Measurements from ENCODE around the gene SLC44A3. TPM values are rescaled to one million over a fixed set of nuclear protein-coding genes. Genes with fewer than 3 reads are reported as not detected.

Gene SLC44A3
- total and polyA plus RNA-seq, 2 experiments from 2014 or later: 2.9 to 4.5 TPM

DNA sequence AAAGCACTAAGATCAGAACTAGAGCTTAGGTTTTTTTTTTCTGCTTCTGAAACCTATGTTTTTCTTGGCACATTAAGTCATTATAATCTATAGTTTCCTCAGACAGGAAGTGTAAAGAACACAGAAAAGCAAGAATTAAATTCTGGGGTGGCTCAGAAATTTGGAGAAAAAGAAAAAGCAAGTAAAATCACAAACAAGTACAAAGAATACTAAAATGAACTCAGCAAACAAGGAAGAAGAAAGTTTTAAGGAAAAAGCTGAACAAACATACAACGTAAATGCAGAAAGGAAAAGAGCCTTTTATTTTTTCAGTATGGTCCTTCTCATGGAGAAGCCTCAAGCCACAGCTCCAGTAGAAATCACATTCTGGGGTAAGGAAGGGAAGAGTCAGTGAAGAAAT, 115.3 kb downstream of the SLC44A3 start (continued):
- TF ChIP-seq, protein P1, sequence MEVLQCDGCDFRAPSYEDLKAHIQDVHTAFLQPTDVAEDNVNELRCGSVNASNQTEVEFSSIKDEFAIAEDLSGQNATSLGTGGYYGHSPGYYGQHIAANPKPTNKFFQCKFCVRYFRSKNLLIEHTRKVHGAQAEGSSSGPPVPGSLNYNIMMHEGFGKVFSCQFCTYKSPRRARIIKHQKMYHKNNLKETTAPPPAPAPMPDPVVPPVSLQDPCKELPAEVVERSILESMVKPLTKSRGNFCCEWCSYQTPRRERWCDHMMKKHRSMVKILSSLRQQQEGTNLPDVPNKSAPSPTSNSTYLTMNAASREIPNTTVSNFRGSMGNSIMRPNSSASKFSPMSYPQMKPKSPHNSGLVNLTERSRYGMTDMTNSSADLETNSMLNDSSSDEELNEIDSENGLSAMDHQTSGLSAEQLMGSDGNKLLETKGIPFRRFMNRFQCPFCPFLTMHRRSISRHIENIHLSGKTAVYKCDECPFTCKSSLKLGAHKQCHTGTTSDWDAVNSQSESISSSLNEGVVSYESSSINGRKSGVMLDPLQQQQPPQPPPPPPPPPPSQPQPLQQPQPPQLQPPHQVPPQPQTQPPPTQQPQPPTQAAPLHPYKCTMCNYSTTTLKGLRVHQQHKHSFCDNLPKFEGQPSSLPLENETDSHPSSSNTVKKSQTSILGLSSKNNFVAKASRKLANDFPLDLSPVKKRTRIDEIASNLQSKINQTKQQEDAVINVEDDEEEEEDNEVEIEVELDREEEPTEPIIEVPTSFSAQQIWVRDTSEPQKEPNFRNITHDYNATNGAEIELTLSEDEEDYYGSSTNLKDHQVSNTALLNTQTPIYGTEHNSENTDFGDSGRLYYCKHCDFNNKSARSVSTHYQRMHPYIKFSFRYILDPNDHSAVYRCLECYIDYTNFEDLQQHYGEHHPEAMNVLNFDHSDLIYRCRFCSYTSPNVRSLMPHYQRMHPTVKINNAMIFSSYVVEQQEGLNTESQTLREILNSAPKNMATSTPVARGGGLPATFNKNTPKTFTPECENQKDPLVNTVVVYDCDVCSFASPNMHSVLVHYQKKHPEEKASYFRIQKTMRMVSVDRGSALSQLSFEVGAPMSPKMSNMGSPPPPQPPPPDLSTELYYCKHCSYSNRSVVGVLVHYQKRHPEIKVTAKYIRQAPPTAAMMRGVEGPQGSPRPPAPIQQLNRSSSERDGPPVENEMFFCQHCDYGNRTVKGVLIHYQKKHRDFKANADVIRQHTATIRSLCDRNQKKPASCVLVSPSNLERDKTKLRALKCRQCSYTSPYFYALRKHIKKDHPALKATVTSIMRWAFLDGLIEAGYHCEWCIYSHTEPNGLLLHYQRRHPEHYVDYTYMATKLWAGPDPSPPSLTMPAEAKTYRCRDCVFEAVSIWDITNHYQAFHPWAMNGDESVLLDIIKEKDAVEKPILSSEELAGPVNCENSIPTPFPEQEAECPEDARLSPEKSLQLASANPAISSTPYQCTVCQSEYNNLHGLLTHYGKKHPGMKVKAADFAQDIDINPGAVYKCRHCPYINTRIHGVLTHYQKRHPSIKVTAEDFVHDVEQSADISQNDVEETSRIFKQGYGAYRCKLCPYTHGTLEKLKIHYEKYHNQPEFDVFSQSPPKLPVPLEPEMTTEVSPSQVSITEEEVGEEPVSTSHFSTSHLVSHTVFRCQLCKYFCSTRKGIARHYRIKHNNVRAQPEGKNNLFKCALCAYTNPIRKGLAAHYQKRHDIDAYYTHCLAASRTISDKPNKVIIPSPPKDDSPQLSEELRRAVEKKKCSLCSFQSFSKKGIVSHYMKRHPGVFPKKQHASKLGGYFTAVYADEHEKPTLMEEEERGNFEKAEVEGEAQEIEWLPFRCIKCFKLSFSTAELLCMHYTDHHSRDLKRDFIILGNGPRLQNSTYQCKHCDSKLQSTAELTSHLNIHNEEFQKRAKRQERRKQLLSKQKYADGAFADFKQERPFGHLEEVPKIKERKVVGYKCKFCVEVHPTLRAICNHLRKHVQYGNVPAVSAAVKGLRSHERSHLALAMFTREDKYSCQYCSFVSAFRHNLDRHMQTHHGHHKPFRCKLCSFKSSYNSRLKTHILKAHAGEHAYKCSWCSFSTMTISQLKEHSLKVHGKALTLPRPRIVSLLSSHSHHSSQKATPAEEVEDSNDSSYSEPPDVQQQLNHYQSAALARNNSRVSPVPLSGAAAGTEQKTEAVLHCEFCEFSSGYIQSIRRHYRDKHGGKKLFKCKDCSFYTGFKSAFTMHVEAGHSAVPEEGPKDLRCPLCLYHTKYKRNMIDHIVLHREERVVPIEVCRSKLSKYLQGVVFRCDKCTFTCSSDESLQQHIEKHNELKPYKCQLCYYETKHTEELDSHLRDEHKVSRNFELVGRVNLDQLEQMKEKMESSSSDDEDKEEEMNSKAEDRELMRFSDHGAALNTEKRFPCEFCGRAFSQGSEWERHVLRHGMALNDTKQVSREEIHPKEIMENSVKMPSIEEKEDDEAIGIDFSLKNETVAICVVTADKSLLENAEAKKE (CRISPR knock-in tag; IDR thresholded peaks at IDR 0.05): no peak
- TF ChIP-seq, protein P2, sequence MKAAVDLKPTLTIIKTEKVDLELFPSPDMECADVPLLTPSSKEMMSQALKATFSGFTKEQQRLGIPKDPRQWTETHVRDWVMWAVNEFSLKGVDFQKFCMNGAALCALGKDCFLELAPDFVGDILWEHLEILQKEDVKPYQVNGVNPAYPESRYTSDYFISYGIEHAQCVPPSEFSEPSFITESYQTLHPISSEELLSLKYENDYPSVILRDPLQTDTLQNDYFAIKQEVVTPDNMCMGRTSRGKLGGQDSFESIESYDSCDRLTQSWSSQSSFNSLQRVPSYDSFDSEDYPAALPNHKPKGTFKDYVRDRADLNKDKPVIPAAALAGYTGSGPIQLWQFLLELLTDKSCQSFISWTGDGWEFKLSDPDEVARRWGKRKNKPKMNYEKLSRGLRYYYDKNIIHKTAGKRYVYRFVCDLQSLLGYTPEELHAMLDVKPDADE (IDR thresholded peaks at IDR 0.05): no peak
- TF ChIP-seq NANOG (IDR thresholded peaks at IDR 0.05; ENCODE audit: borderline replicate concordance) (no peak), CREB1 (CRISPR knock-in tag; IDR thresholded peaks at IDR 0.05; ENCODE audit: low read depth) (no peak), ZNF331 (CRISPR knock-in tag; IDR thresholded peaks at IDR 0.05; ENCODE audit: low read depth) (no peak), EZH2phosphoT487 (IDR thresholded peaks at IDR 0.05; ENCODE audit: unreplicated experiment) (no peak)
- TF ChIP-seq, protein P3, sequence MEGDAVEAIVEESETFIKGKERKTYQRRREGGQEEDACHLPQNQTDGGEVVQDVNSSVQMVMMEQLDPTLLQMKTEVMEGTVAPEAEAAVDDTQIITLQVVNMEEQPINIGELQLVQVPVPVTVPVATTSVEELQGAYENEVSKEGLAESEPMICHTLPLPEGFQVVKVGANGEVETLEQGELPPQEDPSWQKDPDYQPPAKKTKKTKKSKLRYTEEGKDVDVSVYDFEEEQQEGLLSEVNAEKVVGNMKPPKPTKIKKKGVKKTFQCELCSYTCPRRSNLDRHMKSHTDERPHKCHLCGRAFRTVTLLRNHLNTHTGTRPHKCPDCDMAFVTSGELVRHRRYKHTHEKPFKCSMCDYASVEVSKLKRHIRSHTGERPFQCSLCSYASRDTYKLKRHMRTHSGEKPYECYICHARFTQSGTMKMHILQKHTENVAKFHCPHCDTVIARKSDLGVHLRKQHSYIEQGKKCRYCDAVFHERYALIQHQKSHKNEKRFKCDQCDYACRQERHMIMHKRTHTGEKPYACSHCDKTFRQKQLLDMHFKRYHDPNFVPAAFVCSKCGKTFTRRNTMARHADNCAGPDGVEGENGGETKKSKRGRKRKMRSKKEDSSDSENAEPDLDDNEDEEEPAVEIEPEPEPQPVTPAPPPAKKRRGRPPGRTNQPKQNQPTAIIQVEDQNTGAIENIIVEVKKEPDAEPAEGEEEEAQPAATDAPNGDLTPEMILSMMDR (conservative IDR thresholded peaks at IDR 0.05; ENCODE audit: low read depth in 2 of 2): no peak

All from GM23338 (cell line).